ENCODE results near the gene RB1. TPM values are rescaled to one million over a fixed set of nuclear protein-coding genes. Genes with fewer than 3 reads are reported as not detected.
A peak's percentile ranks its signal among the peaks of the same experiment; 100 is the strongest.
"Not testable (repeated sequence)": the region's sequence is repeated elsewhere in the genome, so short reads cannot be mapped to it uniquely, and the experiment has no call there.

The RB1 gene
- polyA plus RNA-seq, 4 donors: 42.1 to 49.1 (median 45.5) TPM

DNA sequence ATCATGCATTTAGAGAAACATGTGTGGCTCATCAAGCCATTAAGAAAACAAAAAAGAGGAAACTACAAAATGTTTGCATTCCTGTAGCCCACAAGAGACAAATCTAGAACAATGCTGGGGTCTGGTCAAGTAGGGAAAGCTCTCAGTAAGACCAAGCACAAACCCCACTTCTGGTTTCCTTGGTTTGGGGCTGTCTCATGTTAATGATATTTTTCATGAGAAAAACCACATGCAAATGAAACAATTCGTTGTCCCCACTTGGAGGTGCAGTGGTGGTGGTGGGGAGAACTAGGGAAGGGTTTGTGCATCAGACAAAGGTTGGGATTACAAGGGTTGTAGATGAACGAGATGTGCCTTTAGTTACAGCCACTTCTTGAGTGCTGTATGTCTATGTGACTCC lies 7.0 kb upstream of the RB1 start:
- no peak for DNase-seq (ENCODE audit: low read depth in 4 of 4, low spot score in 2 of 4)

DNA sequence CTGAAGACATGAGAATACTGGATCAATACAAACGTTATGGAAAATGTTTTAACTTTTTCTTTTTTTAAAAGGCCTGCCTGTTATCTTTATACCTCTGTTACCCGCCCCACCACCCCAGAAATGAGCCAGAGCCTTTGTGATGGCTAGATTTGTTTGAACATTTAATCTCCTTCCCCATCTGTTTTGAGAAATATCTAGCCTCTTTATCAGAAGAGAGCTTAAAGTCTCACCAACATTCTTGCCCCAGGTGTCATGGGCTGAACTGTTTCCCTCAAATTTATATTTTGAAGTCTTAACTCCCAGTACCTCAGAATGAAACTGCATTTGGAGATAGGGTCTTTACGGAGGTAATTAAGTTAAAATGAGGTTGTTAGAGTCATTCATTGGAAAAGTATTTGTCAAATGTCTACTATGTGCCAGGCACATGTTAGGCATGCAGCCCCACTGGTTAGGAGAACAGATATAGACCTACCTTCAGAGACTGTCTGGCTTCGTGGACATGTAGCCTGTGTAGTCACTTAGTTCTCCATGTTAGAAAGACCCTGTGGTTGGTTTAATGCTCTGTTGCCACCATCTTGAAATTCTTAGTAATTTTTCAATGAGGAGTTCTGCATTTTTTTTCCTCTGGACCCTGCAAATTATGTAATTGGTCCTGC lies 6.3 kb upstream of the RB1 start:
- DNase-seq (ENCODE audit: low read depth in 4 of 4, low spot score in 2 of 4): no peak

- DNase-seq (ENCODE audit: low read depth in 4 of 4, low spot score in 2 of 4): no peak
Measured at GRCh38 chr13:48299591-48299990, 4.0 kb upstream of the RB1 start.

- peak in 1 of 4 donors; percentile 53 for DNase-seq (ENCODE audit: low read depth in 4 of 4, low spot score in 2 of 4)
Measured at GRCh38 chr13:48302871-48303358, 636 bp upstream of the RB1 start.

- no peak for DNase-seq (ENCODE audit: low read depth in 4 of 4, low spot score in 2 of 4)
Measured at GRCh38 chr13:48304143-48304876, 759 bp downstream of the RB1 start.

GRCh38 chr13:48311223-48311622 lies 7.7 kb downstream of the RB1 start:
- DNase-seq (ENCODE audit: low read depth in 4 of 4, low spot score in 2 of 4): no peak

- DNase-seq (ENCODE audit: low read depth in 4 of 4, low spot score in 2 of 4): no peak
Measured at GRCh38 chr13:48315969-48316650, 12.6 kb downstream of the RB1 start.

DNA sequence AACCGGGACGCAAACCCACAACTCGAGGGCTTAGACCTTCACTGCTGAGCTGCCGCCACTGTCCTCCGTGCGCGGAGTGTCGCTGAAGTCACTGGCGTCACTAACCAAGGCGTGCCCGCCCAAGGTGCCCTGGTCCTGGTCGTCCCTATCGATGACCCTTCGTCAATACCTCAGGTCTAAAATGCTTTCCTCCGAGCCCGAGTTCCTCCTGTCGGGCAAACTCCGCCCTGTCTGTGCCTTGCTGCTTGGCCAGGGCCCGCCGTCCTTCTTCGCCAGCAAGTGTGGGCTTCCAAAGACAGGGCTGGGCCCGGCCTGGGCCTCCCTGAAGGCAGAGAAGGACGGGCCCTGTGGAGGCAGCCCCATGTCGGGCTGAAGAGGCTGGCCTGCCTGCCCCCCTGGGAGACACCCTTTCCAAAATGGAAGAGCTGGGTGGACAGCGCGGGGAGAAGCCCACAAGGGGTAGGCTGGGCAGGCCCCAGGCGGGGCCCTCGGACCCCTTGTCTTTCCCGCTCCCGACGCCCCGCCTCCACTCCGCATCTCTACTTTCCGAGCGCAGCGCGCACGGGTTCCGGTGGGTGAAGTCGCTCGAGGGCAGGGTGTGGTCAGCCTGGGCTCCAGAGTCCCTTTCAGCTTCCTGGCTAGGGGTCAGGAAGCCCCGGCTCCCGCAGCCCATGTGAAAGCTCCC lies 13.4 kb downstream of the RB1 start:
- no peak for DNase-seq (ENCODE audit: low read depth in 4 of 4, low spot score in 2 of 4)

DNA sequence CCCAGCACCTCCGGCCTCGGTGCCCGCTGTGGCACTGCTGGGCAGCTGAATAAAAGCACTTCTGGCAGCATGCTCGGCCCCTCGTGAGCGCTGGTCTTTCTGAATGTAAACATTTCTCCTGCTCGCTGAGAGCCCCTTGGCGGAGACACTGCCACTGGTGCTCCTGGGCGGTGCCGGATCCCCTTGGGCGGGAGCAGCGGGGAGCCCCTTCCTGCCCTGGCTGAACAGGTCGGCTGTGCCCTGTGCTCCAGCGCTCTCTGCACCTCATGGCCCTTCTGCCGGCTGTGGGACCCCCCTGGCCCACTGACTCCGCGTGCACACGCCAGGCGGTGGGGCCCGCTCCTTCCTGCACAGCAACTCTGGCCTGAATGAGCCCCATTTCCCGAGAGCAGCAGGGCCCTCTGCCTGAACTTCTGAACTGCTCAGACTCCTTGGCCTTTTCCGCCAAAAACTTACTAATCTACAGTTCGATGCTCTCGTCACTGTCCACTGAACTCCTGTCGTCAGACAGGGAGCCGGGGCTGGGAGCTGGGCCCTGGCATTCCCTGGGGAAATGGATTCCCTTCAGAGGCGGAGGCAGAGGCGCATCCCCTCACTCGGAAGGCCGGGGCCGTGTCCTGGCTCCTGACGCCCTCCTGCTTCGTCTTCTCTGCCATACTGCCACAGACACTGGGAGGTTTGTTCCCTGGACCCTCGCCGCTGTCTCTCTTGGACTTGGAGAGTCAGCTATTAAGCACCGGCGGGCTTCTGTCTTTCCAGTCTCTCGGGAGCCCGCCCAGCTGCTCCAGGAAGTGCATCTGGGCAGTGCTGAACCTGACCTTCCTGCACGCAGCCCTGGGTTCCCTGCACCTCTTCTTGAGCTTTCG lies 14.2 kb downstream of the RB1 start:
- DNase-seq (ENCODE audit: low read depth in 4 of 4, low spot score in 2 of 4): no peak

GRCh38 chr13:48318377-48318811 lies 14.8 kb downstream of the RB1 start:
- DNase-seq (ENCODE audit: low read depth in 4 of 4, low spot score in 2 of 4): no peak

GRCh38 chr13:48318821-48319511 lies 15.4 kb downstream of the RB1 start:
- no peak for DNase-seq (ENCODE audit: low read depth in 4 of 4, low spot score in 2 of 4)

- no peak for DNase-seq (ENCODE audit: low read depth in 4 of 4, low spot score in 2 of 4)
Measured at GRCh38 chr13:48319531-48320398, 16.2 kb downstream of the RB1 start.

GRCh38 chr13:48320399-48320790 lies 16.8 kb downstream of the RB1 start:
- DNase-seq (ENCODE audit: low read depth in 4 of 4, low spot score in 2 of 4): no peak

GRCh38 chr13:48320891-48321510 lies 17.4 kb downstream of the RB1 start:
- no peak for DNase-seq (ENCODE audit: low read depth in 4 of 4, low spot score in 2 of 4)

- no peak for DNase-seq (ENCODE audit: low read depth in 4 of 4, low spot score in 2 of 4)
Measured at GRCh38 chr13:48322294-48322693, 18.7 kb downstream of the RB1 start.

DNA sequence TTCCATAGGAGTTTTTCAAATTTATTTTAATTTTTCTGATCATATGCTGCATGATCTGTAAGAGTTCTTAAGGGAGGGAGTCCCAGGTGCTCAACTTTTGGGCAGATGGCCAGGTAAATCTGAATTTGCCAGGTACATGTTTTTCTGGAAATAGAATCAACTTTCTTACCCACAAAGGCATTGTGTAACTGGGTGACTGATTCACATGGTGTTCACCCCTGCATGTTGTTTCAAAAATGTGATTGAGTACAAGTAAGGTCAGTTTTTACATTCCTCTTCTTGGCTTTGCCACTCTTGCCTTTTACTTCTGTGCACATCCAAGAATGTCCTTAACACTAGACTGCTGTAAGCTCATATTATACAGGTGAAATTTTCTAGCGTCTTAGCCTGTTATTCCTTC lies 30.4 kb downstream of the RB1 start:
- DNase-seq (ENCODE audit: low read depth in 4 of 4, low spot score in 2 of 4): no peak

DNA sequence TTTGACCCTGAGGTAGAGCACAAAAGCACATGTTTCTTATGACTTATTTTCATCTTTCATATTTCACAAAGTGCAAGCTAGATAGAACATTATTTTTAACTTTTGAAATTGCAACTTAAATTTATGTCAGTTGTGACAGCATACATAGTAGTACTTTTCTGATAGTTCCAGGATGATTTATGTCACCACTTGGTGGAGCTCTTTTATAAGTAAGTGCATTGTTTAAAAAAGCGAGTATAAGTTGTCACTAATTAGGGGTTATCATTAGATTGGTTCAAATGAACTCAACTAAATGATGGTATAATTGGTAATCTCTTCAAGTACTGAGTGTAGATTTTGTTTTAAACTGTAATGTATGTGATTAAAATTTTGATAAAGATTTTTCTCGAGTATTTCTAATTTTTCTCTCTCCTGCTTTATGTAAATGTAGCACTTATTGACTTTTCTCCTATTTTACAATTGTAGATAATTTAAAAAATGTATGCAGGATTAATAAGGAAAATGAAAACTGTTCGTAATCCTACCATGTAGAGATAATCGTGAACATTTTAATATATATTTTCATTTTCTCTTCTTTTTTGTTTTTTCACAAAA lies 31.1 kb downstream of the RB1 start:
- no peak for DNase-seq (ENCODE audit: low read depth in 4 of 4, low spot score in 2 of 4)

DNA sequence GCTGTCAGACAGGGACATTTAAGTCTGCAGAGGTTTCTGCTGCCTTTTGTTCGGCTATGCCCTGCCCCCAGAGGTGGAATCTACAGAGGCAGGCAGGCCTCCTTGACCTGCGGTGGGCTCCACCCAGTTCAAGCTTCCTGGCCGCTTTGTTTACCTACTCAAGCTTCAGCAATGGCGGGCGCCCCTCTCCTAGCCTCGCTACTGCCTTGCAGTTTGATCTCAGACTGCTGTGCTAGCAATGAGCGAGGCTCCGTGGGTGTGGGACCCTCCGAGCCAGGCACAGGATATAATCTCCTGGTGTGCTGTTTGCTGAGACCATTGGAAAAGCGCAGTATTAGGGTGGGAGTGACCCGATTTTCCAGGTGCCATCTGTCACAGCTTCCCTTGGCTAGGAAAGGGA lies 35.6 kb downstream of the RB1 start:
- not testable (repeated sequence) for DNase-seq (ENCODE audit: low read depth in 4 of 4, low spot score in 2 of 4)
